Liver (tissue), 3 donors: Measurements from ENCODE around the gene EEIG1.

Experiments used
- JUND ChIP-seq, 2 donors: IDR thresholded peaks; 2 replicates each; pipeline ENCODE4 v1.6.1; 2016; ENCODE audit warnings: antibody characterized with exemption in 2 of 2
- RXRA ChIP-seq, 2 donors: IDR thresholded peaks; 2 replicates each; pipeline ENCODE4 v1.6.1; 2017 to 2018; ENCODE audit warnings: antibody characterized with exemption in 2 of 2, mild to moderate bottlenecking in 1 of 2
- YY1 ChIP-seq: IDR thresholded peaks from 2 replicates; pipeline ENCODE4 v1.6.1; 2016; ENCODE audit warnings: antibody characterized with exemption, mild to moderate bottlenecking
- TF ChIP-seq, protein P1 (sequence below): fragments of 150-350 bp; IDR thresholded peaks from 2 replicates; pipeline ENCODE4 v1.5.1; 2017; ENCODE audit warnings: improper control_type of control experiment, low read depth, low read length; ENCODE audit not compliant: missing input control
- TF ChIP-seq, protein P2 (sequence below): IDR thresholded peaks from 2 replicates; pipeline ENCODE4 v1.6.1; 2016; ENCODE audit warnings: antibody characterized with exemption
- donor health status: healthy.
- donor health status: healthy.

DNA sequence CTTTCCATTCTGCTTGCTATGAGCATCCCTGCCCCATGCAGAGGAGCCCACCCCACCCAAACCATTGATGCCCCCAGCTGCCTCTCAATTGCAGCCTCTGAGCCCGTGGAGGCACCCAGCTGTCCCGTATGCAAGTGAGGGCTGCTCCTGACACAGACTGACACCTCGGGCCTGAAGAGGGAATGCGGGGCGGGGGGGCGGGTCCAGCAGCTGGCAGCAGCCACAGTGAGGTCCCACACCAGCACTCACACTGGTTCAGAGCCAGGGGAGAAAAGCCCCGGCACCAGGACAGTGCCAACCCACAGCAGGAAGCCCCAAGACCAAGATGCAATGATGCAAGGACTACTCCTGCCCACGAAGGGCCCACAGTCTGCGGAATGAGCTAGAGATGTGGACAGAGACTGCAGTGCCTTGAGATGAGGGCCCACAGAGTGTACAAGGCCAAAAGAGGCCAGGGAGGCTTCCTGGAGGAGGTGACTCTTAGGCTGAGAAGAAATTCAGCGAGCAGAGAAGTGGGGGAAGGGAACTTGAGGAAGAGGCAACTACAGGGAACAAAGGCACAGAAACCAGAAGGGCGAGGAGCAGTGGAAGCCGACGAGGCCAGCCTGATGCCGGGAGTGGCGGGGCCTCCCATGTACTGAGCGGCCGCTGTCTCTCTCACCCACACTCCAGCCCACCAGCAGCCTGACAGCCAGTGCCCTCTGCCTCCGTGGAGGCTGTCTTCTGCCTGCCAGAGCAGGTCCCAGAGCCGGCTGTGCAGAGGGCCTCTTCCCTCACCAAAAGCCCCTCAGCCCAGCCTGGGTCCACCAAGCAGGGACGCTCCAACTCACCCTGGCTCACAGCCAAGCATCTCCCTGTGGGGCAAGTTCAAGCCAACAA is 9.2 kb downstream of the EEIG1 start:
- TF ChIP-seq JUND (IDR thresholded peaks at IDR 0.05) (no peak), RXRA (IDR thresholded peaks at IDR 0.05) (no peak), YY1 (no peak)
- TF ChIP-seq, protein P1, sequence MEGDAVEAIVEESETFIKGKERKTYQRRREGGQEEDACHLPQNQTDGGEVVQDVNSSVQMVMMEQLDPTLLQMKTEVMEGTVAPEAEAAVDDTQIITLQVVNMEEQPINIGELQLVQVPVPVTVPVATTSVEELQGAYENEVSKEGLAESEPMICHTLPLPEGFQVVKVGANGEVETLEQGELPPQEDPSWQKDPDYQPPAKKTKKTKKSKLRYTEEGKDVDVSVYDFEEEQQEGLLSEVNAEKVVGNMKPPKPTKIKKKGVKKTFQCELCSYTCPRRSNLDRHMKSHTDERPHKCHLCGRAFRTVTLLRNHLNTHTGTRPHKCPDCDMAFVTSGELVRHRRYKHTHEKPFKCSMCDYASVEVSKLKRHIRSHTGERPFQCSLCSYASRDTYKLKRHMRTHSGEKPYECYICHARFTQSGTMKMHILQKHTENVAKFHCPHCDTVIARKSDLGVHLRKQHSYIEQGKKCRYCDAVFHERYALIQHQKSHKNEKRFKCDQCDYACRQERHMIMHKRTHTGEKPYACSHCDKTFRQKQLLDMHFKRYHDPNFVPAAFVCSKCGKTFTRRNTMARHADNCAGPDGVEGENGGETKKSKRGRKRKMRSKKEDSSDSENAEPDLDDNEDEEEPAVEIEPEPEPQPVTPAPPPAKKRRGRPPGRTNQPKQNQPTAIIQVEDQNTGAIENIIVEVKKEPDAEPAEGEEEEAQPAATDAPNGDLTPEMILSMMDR, result no peak
- TF ChIP-seq, protein P2, sequence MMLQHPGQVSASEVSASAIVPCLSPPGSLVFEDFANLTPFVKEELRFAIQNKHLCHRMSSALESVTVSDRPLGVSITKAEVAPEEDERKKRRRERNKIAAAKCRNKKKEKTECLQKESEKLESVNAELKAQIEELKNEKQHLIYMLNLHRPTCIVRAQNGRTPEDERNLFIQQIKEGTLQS, result no peak
